Chondrocyte (in vitro differentiated cells): ENCODE results near the gene LYRM4. TPM values are rescaled to one million over a fixed set of nuclear protein-coding genes. Genes with fewer than 3 reads are reported as not detected.
A peak's percentile ranks its signal among the peaks of the same experiment; 100 is the strongest.

ENCODE experiments used
- DNase-seq: peaks from one replicate; pipeline ENCODE4 v3.0.0; 2021; ENCODE audit warnings: mixed read lengths, low spot score
- H3K27ac Mint-ChIP-seq: one replicate; pipeline ENCODE4 v1.8.0; 2021; ENCODE audit warnings: mild to moderate bottlenecking, moderate library complexity, mixed read lengths; ENCODE audit not compliant: unreplicated experiment
- H3K27me3 Mint-ChIP-seq: 2 replicates; pipeline ENCODE4 v1.8.0; 2021; ENCODE audit warnings: low read depth, mixed read lengths
- H3K36me3 Mint-ChIP-seq: 2 replicates; pipeline ENCODE4 v1.8.0; 2021; ENCODE audit warnings: low read depth, mixed read lengths
- H3K4me1 Mint-ChIP-seq: 2 replicates; pipeline ENCODE4 v1.8.0; 2021; ENCODE audit warnings: low read depth, mild to moderate bottlenecking, mixed read lengths
- H3K4me3 Mint-ChIP-seq: one replicate; pipeline ENCODE4 v1.8.0; 2021; ENCODE audit warnings: mild to moderate bottlenecking, moderate library complexity, mixed read lengths; ENCODE audit not compliant: unreplicated experiment
- H3K9me3 Mint-ChIP-seq: 2 replicates; pipeline ENCODE4 v1.8.0; 2021; ENCODE audit warnings: low read depth, mixed read lengths
- total RNA-seq: library from RNA; stranded (reverse); gene quantifications from 3 replicates; pipeline ENCODE4 v1.2.1, GENCODE V29; 2021
- TF ChIP-seq, protein P1 (sequence below): fragments of 200-600 bp; sonication (generic); IDR thresholded peaks from 2 replicates; pipeline ENCODE4 v1.5.0; 2021; ENCODE audit warnings: antibody characterized with exemption, mild to moderate bottlenecking, moderate library complexity

LYRM4 gene
- total RNA-seq, 1 donor from 2014 or later: 18.0 TPM

DNA sequence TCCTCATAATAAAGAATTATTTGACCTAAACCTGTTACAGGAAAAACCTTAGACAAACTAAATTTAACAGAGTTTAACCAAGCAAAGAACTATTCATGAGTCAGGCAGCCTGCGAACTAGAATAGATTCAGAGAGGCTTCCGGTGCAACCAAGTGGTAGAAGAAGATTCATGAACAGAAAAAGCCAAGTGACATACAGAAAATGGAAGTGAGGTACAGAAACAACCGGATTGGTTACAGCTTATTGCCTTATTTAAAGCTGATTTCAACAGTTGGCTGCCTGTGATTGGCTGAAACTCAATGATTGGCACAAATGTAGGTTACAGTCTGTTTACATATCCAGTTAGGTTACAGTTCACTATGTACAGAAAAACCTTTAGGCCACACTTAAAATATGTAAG is 165.5 kb downstream of the LYRM4 start:
- H3K27me3 Mint-ChIP-seq: no peaks in the 10 kb centered on the region
- no peak overlapping the region for H3K4me3 Mint-ChIP-seq
- peak overlapping the region; percentile 41 for H3K27ac Mint-ChIP-seq
- H3K9me3 Mint-ChIP-seq: no peaks in the 10 kb centered on the region
- peaks cover 19% of the 10 kb centered on the region for H3K4me1 Mint-ChIP-seq
- no peak for DNase-seq
- TF ChIP-seq, protein P1, sequence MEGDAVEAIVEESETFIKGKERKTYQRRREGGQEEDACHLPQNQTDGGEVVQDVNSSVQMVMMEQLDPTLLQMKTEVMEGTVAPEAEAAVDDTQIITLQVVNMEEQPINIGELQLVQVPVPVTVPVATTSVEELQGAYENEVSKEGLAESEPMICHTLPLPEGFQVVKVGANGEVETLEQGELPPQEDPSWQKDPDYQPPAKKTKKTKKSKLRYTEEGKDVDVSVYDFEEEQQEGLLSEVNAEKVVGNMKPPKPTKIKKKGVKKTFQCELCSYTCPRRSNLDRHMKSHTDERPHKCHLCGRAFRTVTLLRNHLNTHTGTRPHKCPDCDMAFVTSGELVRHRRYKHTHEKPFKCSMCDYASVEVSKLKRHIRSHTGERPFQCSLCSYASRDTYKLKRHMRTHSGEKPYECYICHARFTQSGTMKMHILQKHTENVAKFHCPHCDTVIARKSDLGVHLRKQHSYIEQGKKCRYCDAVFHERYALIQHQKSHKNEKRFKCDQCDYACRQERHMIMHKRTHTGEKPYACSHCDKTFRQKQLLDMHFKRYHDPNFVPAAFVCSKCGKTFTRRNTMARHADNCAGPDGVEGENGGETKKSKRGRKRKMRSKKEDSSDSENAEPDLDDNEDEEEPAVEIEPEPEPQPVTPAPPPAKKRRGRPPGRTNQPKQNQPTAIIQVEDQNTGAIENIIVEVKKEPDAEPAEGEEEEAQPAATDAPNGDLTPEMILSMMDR: no peak
- peaks cover 2% of the 10 kb centered on the region for H3K36me3 Mint-ChIP-seq

DNA sequence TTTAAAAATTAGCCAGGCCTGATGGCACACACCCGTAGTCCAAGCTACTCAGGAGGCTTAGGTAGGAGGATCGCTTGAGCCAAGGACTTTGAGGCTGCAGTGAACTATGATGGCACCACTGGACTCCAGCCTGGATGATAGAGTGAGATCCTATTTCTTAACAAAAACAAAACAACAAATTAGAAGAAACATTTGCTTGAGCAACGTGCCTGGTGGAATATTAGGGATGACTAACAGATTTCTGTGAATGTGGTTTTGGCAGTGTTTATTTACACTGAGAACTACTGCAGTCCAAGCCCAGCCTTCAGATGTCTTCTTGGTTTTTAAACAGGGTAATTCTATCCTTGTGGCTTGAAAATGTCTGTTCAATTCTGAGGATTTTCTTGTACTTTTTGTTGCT is 166.4 kb downstream of the LYRM4 start:
- Mint-ChIP-seq H3K4me1 (peaks cover 19% of the 10 kb centered on the region), H3K27ac (peak overlapping the region; percentile 75), H3K4me3 (no peak overlapping the region), H3K9me3 (no peaks in the 10 kb centered on the region), H3K27me3 (no peaks in the 10 kb centered on the region), H3K36me3 (peaks cover 2% of the 10 kb centered on the region)
- no peak for DNase-seq
- TF ChIP-seq, protein P1: no peak

DNA sequence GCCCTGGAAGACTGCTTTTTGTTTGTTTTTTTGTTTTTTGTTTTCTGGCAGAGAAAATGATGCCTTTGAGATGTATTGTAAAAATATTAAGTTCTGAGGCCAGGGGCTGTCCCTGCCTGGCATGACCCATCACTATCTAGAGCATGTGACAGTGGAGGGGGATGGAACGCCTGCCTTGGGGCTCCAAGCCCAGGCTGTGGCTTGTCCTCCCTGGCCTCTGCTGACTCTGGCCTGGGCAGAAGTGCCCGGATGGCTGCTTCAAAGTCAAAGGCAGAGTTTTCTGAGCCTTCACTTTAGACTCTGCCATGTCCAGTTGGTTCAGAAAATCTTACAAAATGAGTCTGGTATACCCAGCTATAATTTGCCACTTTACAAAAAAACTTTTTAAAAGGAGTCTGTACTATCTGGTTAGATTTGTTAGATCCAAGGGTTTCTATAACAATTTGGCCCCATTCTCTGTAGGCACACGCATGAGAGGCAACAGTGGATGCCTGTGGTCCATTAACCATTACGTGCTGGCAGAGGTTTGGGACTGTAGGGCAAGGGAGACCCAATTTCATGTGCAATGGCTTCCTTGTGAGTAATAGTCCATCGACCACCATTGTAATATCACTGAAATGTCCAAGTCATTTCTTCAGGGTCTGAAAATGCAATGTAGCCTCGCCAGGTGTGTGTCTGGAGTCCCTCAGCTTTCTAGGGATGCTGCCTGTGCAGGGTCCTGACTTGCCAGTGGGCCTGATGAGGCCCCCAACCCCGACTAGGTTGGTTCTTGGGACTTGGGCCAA is 167.3 kb downstream of the LYRM4 start:
- Mint-ChIP-seq H3K4me3 (no peak overlapping the region), H3K4me1 (peaks cover 19% of the 10 kb centered on the region), H3K27me3 (no peaks in the 10 kb centered on the region), H3K36me3 (peaks cover 2% of the 10 kb centered on the region), H3K27ac (no peak overlapping the region), H3K9me3 (no peaks in the 10 kb centered on the region)
- DNase-seq: no peak
- TF ChIP-seq, protein P1: no peak

DNA sequence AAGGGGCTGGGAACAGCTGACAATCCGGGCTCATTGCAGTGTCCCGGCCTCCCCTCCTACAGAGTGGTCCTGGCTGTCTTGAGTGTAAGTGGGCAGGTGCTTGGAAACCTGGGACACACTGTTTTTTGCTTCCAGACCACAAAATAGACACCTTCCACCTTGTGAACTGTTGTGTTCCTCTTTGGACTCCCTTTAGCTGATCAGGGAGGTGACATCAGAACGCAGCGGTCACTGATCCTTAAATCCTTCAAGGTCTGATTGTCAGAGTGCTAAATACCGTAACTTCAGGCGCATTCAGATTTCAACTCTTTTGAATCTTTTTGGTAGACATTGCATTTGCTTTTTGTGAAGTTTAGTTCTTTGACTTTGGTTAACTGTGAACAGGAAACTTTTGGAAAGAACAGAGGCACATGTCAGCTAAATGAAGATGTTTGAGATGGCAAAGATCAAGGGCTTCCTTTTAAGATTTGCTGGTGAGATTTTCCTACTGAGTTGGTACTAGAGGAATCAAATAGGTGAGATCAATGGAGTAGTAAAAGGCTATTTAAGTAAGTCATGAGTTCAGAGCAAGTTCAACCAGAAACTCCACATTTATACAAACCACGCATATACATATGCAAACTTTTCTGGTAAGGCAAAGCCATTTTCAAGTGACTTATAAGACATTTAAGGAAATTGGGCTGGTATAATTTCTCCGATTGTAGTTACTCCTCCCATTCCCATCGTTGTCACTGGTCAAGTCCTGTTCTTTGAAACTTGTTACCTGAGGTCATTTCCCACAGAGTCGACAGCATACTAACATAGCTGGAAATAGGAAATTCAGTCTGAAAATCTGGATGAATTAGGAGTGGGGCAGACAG is 169.3 kb downstream of the LYRM4 start:
- TF ChIP-seq, protein P1: no peak
- DNase-seq: no peak
- Mint-ChIP-seq H3K27ac (no peak overlapping the region), H3K27me3 (no peaks in the 10 kb centered on the region), H3K9me3 (no peaks in the 10 kb centered on the region), H3K36me3 (peaks cover 2% of the 10 kb centered on the region), H3K4me3 (no peak overlapping the region), H3K4me1 (peaks cover 20% of the 10 kb centered on the region)

DNA sequence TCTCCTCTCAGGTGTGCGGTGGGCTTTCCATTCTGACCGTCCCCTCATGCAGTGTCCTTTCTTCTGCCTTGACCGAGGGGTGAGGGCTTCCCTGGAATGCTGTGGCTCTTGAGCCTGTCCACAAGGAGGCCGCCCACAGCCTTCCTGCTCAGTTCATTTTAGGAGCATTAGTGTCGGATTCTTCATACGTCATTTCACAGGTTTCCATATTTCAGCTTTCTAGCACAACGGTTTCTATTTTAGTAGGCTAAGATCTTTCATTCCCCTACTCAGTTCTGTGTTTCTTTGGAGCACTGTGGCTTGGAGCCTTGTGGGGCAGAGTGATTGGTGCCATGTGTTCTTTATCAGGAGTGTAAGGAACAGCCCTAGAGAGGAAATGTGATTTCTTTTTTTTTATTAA is 170.1 kb downstream of the LYRM4 start:
- H3K36me3 Mint-ChIP-seq: peaks cover 2% of the 10 kb centered on the region
- TF ChIP-seq, protein P1: no peak
- no peaks in the 10 kb centered on the region for H3K9me3 Mint-ChIP-seq
- DNase-seq: no peak
- no peaks in the 10 kb centered on the region for H3K27me3 Mint-ChIP-seq
- H3K27ac Mint-ChIP-seq: no peak overlapping the region
- no peak overlapping the region for H3K4me3 Mint-ChIP-seq
- peaks cover 20% of the 10 kb centered on the region for H3K4me1 Mint-ChIP-seq
